Measurements from ENCODE around the gene LAMC2.

The LAMC2 gene

GRCh38 chr1:183287191-183287675 lies 101.2 kb downstream of the LAMC2 start:
- no peak for DNase-seq (ENCODE audit: low read depth)

GRCh38 chr1:183288583-183288982 lies 102.5 kb downstream of the LAMC2 start:
- no peak for DNase-seq (ENCODE audit: low read depth)

GRCh38 chr1:183289051-183289496 lies 103.0 kb downstream of the LAMC2 start:
- no peak for DNase-seq (ENCODE audit: low read depth)

- no peak for DNase-seq (ENCODE audit: low read depth)
Measured at GRCh38 chr1:183290628-183291027, 104.6 kb downstream of the LAMC2 start.

GRCh38 chr1:183291216-183291762 lies 105.2 kb downstream of the LAMC2 start:
- no peak for DNase-seq (ENCODE audit: low read depth)

- no peak for DNase-seq (ENCODE audit: low read depth)
Measured at GRCh38 chr1:183291802-183292514, 105.9 kb downstream of the LAMC2 start.

GRCh38 chr1:183293241-183293640 lies 107.2 kb downstream of the LAMC2 start:
- no peak for DNase-seq (ENCODE audit: low read depth)

- DNase-seq (ENCODE audit: low read depth) = no peak
Measured at GRCh38 chr1:183293876-183294275, 107.8 kb downstream of the LAMC2 start.
